Measurements from ENCODE around the gene ZC3H18.

ZC3H18 gene

DNA sequence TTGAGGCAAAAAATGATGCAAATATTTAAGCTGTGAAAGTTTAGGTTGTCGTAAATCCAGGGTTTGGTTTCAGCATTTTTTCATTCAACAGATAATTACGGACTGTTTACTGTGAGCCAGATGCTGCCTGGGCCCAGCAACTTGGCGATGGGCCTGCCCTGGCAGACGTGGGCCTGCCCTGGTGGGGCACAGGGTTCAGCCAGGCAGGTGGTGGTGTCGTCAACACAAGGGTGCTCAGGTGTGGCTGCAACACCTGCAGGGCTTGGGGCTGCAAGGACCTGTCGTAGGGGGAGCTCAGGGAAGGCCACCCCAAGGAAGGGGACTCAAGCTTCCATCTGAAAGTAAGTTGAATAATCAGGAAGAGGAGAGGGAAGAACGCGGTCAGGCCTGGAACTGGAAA, 15.1 kb downstream of the ZC3H18 start:
- DNase-seq, result no peak

GRCh38 chr16:88585927-88586581, 15.9 kb downstream of the ZC3H18 start:
- DNase-seq, result no peak

GRCh38 chr16:88588148-88588547, 17.9 kb downstream of the ZC3H18 start:
- DNase-seq, result no peak

DNA sequence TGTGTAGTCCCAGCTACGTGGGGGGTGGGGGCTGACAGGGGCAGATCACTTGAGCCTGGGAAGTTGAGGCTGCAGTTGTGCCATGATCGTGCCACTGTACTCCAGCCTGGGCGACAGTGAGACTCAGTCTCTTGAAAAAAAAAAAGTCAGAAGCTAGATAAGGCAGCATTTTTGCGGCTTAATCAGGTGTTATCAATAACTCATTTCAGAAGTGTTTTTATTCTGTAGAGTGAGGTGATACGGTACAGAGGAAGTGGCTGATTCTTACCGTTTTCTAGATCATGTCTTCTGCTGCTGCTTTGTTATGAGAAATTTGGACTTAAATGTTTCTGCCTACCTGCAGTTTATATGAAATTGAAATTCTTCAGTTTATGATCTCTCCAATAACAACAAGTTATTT, 18.6 kb downstream of the ZC3H18 start:
- no peak for DNase-seq

DNA sequence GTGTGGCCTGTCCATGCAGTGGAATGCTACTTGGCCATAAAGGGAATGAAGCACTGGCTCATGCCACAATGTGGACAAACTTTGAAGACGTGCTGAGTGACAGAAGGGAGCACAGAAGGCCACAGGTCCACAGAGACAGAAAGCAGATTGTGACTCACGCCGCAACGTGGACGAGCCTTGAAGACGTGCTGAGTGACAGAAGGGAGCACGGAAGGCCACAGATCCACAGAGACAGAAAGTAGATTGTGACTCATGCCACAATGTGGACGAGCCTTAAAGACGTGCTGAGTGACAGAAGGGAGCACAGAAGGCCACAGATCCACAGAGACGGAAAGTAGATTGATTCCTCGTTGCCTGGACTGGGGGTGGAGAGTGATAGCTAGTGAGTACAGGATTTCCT, 19.2 kb downstream of the ZC3H18 start:
- no peak for DNase-seq

DNA sequence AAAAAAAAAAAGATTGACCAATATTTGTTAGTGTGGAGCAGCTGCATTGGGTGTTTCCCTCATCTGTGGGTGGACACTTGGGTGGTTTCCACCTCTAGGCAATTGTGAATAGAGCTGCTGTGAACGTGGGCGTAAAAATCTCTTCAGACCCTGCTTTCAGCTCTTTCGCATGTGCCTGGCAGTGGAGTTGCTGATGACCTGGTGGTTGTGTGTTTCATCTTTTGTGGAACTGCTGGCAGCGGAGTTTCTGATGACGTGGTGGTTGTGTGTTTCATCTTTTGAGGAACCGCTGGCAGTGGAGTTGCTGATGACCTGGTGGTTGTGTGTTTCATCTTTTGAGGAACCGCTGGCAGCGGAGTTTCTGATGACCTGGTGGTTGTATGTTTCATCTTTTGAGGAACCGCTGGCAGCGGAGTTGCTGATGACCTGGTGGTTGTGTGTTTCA, 21.4 kb downstream of the ZC3H18 start:
- DNase-seq, result no peak

GRCh38 chr16:88593061-88593460, 22.9 kb downstream of the ZC3H18 start:
- DNase-seq, result no peak

GRCh38 chr16:88593489-88593888, 23.3 kb downstream of the ZC3H18 start:
- DNase-seq, result no peak

DNA sequence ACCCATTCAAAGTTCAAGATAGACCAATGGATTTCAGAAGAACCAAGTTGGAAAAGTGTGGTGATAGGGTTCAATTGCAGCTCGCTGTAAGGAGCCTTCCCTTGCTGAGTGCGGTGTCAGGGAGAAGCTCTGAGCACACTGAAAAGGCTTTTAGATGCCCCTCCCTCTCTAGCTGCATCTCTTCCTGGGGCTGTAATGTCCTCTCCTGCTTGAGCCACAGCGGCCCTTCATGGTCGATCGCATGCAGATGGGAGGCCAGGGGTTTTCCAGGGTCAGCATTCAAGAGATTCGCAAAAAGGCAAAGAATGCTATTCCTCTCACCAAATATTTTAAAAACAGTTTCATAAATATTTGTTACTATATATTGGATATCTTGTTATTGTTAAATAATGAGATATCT, 23.7 kb downstream of the ZC3H18 start:
- no peak for DNase-seq

GRCh38 chr16:88595101-88595500, 24.9 kb downstream of the ZC3H18 start:
- DNase-seq, result no peak

GRCh38 chr16:88595921-88596320, 25.7 kb downstream of the ZC3H18 start:
- no peak for DNase-seq

DNA sequence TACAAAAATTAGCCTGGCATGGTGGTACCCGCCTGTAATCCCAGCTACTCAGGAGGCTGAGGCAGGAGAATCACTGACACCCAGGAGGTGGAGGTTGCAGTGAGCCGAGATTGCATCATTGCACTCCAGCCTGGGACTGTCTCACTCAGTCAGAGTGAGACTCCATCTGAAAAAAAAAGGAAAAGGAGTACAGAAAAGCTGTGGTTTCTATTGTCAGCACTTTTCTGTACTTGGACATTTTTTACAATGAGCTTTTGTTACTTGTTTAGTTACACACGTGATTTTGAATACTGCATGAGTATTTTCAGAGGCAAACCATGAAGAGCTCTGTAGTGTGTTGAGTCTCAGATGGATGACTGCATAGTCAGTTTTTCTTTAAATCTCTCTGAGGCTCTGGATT, 26.3 kb downstream of the ZC3H18 start:
- no peak for DNase-seq

DNA sequence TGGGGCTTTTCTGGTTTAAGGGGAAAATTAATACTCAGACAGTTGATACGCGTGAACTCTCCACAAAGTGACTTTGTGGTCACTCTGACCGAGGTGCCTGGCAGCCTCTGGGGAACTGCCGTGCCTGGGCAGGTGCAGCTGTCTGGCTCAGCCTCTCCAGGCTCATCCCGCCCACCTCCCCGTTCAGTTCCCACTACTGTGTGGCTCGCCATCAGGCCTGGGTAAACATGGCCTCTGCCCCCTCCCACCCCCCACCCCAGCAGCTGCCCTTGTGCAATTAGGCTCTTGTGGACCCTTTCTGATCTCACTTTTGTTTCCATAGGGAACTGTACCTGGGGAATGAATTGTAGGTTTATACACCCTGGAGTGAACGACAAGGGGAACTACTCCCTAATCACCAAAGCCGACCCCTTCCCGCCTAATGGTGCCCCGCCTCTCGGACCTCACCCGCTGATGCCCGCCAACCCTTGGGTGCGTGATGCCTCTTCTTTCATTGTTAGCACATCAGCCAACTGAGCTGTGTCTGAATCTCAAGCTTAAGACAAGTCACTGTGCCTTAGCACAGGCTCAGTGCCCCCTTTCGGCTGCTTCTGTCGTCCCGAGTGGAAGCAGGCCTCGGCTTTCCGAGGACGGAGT, 27.8 kb downstream of the ZC3H18 start:
- DNase-seq, result no peak

DNA sequence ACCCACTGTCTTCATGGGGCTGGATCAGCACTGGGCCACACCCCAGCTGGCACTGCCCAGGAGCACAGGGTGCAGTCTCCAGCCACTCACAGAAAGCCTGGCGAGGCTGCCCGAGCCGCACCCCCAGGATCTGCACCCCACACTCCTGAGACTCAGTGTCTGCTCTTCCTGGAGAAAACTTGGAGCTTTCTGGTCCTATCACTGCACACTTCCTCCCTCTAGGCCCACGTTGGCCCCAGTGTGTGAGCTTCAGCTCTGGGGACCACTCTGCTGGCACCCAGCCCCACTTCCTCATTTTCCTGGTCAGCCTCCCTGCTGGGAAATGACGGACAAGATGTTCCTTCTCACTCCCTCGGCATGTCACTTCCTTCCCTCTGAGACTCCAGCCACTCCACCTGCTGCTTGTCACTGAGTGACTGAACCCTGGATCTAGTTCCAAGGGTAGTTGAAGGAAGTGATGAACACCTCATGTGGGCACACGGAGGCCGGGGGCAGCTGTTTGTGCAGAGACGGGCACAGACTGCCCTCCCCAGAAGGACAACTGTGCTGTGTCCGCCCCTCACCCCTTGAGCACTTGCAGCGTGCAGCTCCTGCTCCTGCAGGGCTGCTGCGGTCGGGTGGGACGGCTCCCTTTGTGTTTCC, 29.0 kb downstream of the ZC3H18 start:
- no peak for DNase-seq

DNA sequence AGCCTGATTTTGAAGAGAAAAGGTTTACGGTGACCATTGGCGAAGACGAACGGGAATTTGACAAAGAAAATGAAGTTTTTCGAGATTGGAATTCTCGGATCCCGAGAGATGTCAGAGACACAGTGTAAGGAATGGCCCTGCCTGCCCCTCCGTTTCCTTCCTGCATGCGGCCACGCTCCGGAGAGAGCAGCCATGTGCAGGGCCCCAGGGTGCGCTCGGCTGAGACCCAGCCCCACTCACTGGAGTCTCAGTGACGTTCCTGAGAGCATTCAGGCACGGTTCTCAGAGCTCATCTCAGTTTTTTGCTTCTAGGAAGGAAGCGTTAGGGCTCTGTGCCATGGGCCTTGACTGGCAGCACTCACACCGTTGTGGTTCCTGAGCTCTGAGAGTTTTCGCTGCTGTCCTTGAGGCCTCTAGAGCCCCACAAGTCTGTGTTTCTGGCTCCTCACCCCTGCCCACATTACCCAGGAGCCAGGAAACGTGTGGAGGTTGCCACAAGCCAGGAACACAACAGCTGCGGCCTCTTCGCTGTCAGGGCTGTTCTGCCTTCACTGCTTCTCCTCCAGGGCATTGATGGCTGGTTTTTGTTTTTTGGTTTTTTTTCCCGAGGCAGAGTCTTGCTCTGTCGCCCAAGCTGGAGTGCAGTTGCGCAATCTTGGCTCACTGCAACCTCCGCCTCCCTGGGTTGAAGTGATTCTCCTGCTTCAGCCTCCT, 29.8 kb downstream of the ZC3H18 start:
- no peak for DNase-seq

DNA sequence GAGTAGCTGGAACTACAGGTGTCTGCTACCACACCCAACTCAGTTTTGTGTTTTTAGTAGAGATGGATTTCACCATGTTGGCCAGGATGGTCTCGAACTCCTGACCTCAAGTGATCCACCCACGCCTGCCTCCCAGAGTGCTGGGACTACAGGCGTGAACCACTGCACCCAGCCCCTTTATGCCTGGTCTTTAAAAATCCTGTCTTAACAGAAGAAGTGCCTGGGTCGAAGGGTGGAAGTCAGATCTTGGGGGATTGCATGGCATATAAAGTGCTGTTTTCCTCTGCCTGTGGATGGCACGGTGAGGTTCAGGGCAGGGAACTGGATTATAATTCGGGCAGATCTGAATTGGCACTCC, 30.3 kb downstream of the ZC3H18 start:
- no peak for DNase-seq

- no peak for DNase-seq
Observed at GRCh38 chr16:88601313-88602036, 31.3 kb downstream of the ZC3H18 start.

GRCh38 chr16:88602091-88602490, 31.9 kb downstream of the ZC3H18 start:
- no peak for DNase-seq

- DNase-seq, result no peak
Observed at GRCh38 chr16:88605186-88606147, 35.3 kb downstream of the ZC3H18 start.

DNA sequence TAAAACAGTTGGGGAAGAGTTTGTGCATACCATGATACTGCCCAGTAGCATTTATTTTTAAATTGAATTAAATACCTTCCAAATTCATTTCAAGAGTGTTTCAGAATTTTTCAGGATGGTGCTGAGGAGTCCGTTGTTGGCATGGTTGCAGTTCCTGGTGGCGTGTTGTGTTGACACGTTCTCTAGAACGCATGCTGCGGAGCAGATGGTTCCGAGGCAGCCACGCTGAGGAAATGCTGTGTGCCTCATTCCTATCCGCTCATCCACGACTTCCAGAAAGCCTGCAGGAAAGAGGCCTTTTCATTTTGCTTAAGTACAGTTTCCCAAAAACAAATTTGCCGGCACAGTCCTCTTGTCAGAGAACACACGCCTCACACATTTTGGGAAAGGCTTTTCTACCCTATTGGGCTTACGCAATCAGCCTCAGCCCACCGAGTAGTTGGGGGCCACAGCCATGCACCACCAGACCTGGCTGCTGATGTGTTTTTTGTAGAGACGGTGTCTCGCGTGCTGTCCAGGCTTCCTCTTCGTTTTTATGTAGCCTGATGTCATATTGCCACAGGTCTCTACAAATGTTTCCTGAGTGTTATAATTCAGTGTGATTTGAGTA, 36.0 kb downstream of the ZC3H18 start:
- DNase-seq, result no peak

- no peak for DNase-seq
Observed at GRCh38 chr16:88608076-88608475, 37.9 kb downstream of the ZC3H18 start.

Measured in HCEC 1CT (cell line).